ENCODE measurements around the gene AJAP1.

DNA sequence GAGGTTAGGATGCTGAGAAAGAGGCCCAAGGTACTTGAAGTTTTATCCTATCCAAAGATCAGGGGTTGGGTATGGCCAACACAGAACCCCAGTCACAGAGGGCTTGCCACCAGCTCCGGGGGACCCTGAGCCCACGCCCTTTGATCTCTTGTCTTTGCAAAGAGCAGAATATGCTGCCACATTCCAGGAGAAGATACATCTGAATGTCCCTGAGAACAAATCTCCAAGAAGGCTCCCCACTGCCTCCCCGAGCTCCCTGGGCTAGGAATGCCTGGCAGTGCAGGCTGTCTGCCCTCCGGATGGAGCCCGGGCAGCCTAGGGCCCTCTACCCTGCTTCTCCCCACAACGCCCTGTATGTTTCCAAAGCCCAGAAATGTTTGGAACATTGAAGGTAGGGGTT, 49.2 kb downstream of the AJAP1 start:
- no peak for TF ChIP-seq ZFP3 (CRISPR knock-in tag; IDR thresholded peaks at IDR 0.05)
- TF ChIP-seq, protein P1, sequence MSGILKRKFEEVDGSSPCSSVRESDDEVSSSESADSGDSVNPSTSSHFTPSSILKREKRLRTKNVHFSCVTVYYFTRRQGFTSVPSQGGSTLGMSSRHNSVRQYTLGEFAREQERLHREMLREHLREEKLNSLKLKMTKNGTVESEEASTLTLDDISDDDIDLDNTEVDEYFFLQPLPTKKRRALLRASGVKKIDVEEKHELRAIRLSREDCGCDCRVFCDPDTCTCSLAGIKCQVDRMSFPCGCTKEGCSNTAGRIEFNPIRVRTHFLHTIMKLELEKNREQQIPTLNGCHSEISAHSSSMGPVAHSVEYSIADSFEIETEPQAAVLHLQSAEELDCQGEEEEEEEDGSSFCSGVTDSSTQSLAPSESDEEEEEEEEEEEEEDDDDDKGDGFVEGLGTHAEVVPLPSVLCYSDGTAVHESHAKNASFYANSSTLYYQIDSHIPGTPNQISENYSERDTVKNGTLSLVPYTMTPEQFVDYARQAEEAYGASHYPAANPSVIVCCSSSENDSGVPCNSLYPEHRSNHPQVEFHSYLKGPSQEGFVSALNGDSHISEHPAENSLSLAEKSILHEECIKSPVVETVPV (CRISPR knock-in tag; IDR thresholded peaks at IDR 0.05), result no peak
- TF ChIP-seq, protein P2, sequence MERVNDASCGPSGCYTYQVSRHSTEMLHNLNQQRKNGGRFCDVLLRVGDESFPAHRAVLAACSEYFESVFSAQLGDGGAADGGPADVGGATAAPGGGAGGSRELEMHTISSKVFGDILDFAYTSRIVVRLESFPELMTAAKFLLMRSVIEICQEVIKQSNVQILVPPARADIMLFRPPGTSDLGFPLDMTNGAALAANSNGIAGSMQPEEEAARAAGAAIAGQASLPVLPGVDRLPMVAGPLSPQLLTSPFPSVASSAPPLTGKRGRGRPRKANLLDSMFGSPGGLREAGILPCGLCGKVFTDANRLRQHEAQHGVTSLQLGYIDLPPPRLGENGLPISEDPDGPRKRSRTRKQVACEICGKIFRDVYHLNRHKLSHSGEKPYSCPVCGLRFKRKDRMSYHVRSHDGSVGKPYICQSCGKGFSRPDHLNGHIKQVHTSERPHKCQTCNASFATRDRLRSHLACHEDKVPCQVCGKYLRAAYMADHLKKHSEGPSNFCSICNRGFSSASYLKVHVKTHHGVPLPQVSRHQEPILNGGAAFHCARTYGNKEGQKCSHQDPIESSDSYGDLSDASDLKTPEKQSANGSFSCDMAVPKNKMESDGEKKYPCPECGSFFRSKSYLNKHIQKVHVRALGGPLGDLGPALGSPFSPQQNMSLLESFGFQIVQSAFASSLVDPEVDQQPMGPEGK (CRISPR knock-in tag; IDR thresholded peaks at IDR 0.05; ENCODE audit: borderline replicate concordance), result no peak
- no peak for TF ChIP-seq TCF4 (CRISPR knock-in tag; IDR thresholded peaks at IDR 0.05; ENCODE audit: borderline replicate concordance)
- no peak for TF ChIP-seq ZNF8 (CRISPR knock-in tag; IDR thresholded peaks at IDR 0.05)
- no peak for TF ChIP-seq PPARA (CRISPR knock-in tag; IDR thresholded peaks at IDR 0.05; ENCODE audit: borderline replicate concordance)
- no peak for TF ChIP-seq CSDC2 (CRISPR knock-in tag; IDR thresholded peaks at IDR 0.05)
- no peak for TF ChIP-seq CREB5 (CRISPR knock-in tag; IDR thresholded peaks at IDR 0.05; ENCODE audit: low read depth)
- TF ChIP-seq SNAI2 (CRISPR knock-in tag; IDR thresholded peaks at IDR 0.05), result no peak
- TF ChIP-seq ZC3H10 (CRISPR knock-in tag; IDR thresholded peaks at IDR 0.05), result no peak
- TF ChIP-seq ZFP30 (CRISPR knock-in tag; IDR thresholded peaks at IDR 0.05), result no peak
